NCI-H510A treated with DMSO at 0.1 percent for 48 hours (cell line): Measurements from ENCODE around the gene DLGAP5.

Experiments used
- DNase-seq: peaks from one replicate; lab custom pipeline; 2025; lab: John Stamatoyannopoulos, UW

The DLGAP5 gene

GRCh38 chr14:55109836-55110235 is 81.5 kb downstream of the DLGAP5 start:
- no peak for DNase-seq

- DNase-seq: no peak
Measured at GRCh38 chr14:55107766-55108554, 83.4 kb downstream of the DLGAP5 start.

- no peak for DNase-seq
Measured at GRCh38 chr14:55105991-55106390, 85.4 kb downstream of the DLGAP5 start.

GRCh38 chr14:55103971-55104954 is 87.1 kb downstream of the DLGAP5 start:
- DNase-seq: no peak

- peak; percentile 76 for DNase-seq
Measured at GRCh38 chr14:55103005-55103640, 88.3 kb downstream of the DLGAP5 start.

- peak; percentile 78 for DNase-seq
Measured at GRCh38 chr14:55102141-55102621, 89.2 kb downstream of the DLGAP5 start.

GRCh38 chr14:55101698-55102097 is 89.7 kb downstream of the DLGAP5 start:
- DNase-seq: no peak

GRCh38 chr14:55099756-55100155 is 91.6 kb downstream of the DLGAP5 start:
- DNase-seq: no peak

GRCh38 chr14:55098561-55098898 is 92.9 kb downstream of the DLGAP5 start:
- no peak for DNase-seq
